ENCODE data around the gene LDLRAD3.

GRCh38 chr11:36278531-36279282, 334.8 kb downstream of the LDLRAD3 start:
- TF ChIP-seq CTCF (IDR thresholded peaks at IDR 0.05 in 8 of 11, conservative IDR thresholded peaks at IDR 0.05 in 3 of 11): no peak
- no peak for TF ChIP-seq POLR2AphosphoS5 (IDR thresholded peaks at IDR 0.05)
- no peak for TF ChIP-seq POLR2A (IDR thresholded peaks at IDR 0.05)

Data from spleen (tissue), 7 donors.